H9 (cell line): Measurements from ENCODE around the gene CYB5A. TPM values are rescaled to one million over a fixed set of nuclear protein-coding genes. Genes with fewer than 3 reads are reported as not detected.

ENCODE experiments used
- DNase-seq: peaks from one replicate; pipeline ENCODE4 v3.0.0-alpha.2; 2017
- H2AFZ ChIP-seq: one replicate; pipeline ENCODE4 v1.6.1; 2013; ENCODE audit warnings: mild to moderate bottlenecking, low read length, control low read depth, moderate library complexity
- H2AK5ac ChIP-seq: 2 replicates; pipeline ENCODE4 v1.6.1; 2013; ENCODE audit warnings: low read length, control low read depth, mixed read lengths; ENCODE audit not compliant: insufficient read length
- H2BK120ac ChIP-seq: one replicate; pipeline ENCODE4 v1.6.1; 2013; ENCODE audit warnings: low read depth, mild to moderate bottlenecking, low read length, control low read depth, inconsistent platforms; ENCODE audit not compliant: poor library complexity, severe bottlenecking
- H2BK12ac ChIP-seq: 2 replicates; pipeline ENCODE4 v1.6.1; 2013; ENCODE audit warnings: low read length, control low read depth, mixed read lengths, low read depth; ENCODE audit not compliant: insufficient read length
- H2BK15ac ChIP-seq: 2 replicates; pipeline ENCODE4 v1.6.1; 2013; ENCODE audit warnings: low read depth, low read length, control low read depth
- H2BK20ac ChIP-seq: one replicate; pipeline ENCODE4 v1.6.1; 2013; ENCODE audit warnings: low read depth, mild to moderate bottlenecking, low read length, control low read depth, inconsistent platforms; ENCODE audit not compliant: poor library complexity, severe bottlenecking
- H2BK5ac ChIP-seq: 2 replicates; pipeline ENCODE4 v1.6.1; 2013; ENCODE audit warnings: low read length, control low read depth, mixed read lengths; ENCODE audit not compliant: insufficient read length
- H3K14ac ChIP-seq: 2 replicates; pipeline ENCODE4 v1.6.1; 2013; ENCODE audit warnings: low read length, control low read depth; ENCODE audit not compliant: insufficient read depth
- H3K18ac ChIP-seq: 2 replicates; pipeline ENCODE4 v1.6.1; 2013; ENCODE audit warnings: low read depth, mild to moderate bottlenecking, mixed read lengths, low read length, control low read depth; ENCODE audit not compliant: insufficient read length
- H3K23ac ChIP-seq: 2 replicates; pipeline ENCODE4 v1.6.1; 2013; ENCODE audit warnings: low read length, control low read depth, mixed read lengths, low read depth; ENCODE audit not compliant: insufficient read length
- H3K23me2 ChIP-seq: 2 replicates; pipeline ENCODE4 v1.6.1; 2013; ENCODE audit warnings: low read depth, mild to moderate bottlenecking, mixed read lengths, low read length, control low read depth; ENCODE audit not compliant: insufficient read length, poor library complexity, severe bottlenecking
- H3K27ac ChIP-seq: 2 replicates; pipeline ENCODE4 v1.5.1; 2013; ENCODE audit warnings: low read length, control low read depth, mixed read lengths, low read depth; ENCODE audit not compliant: insufficient read length
- H3K27me3 ChIP-seq: 2 replicates; pipeline ENCODE4 v1.6.1; 2013; ENCODE audit warnings: low read length, control low read depth, inconsistent platforms; ENCODE audit not compliant: insufficient read depth
- H3K4ac ChIP-seq: 2 replicates; pipeline ENCODE4 v1.6.1; 2013; ENCODE audit warnings: low read depth, mild to moderate bottlenecking, control low read depth, inconsistent platforms, low read length, moderate library complexity
- H3K4me1 ChIP-seq: 2 replicates; pipeline ENCODE4 v1.6.1; 2013; ENCODE audit warnings: low read length, control low read depth, inconsistent platforms; ENCODE audit not compliant: insufficient read depth
- H3K4me2 ChIP-seq: 2 replicates; pipeline ENCODE4 v1.6.1; 2013; ENCODE audit warnings: low read length, control low read depth, mixed read lengths; ENCODE audit not compliant: insufficient read length, insufficient read depth
- H3K56ac ChIP-seq: 2 replicates; pipeline ENCODE4 v1.6.1; 2013; ENCODE audit warnings: low read depth, mild to moderate bottlenecking, mixed read lengths, low read length, control low read depth; ENCODE audit not compliant: insufficient read length
- H3K79me1 ChIP-seq: 2 replicates; pipeline ENCODE4 v1.6.1; 2013; ENCODE audit warnings: low read depth, mild to moderate bottlenecking, moderate library complexity, low read length, control low read depth, inconsistent platforms; ENCODE audit not compliant: insufficient read depth, poor library complexity, severe bottlenecking
- H3K79me2 ChIP-seq: 2 replicates; pipeline ENCODE4 v1.6.1; 2013; ENCODE audit warnings: low read length, control low read depth, inconsistent platforms; ENCODE audit not compliant: insufficient read depth
- H3K9ac ChIP-seq: 2 replicates; pipeline ENCODE4 v1.6.1; 2013; ENCODE audit warnings: low read length, control low read depth, mixed read lengths; ENCODE audit not compliant: insufficient read length; ENCODE audit errors: extremely low read depth
- H3K9me3 ChIP-seq: one replicate; pipeline ENCODE4 v1.6.1; 2013; ENCODE audit warnings: low read depth, low read length, inconsistent platforms; ENCODE audit not compliant: control insufficient read depth
- H3T11ph ChIP-seq: one replicate; pipeline ENCODE4 v1.6.1; 2013; ENCODE audit warnings: mild to moderate bottlenecking, low read length, control low read depth, inconsistent platforms
- H4K20me1 ChIP-seq: one replicate; pipeline ENCODE4 v1.6.1; 2013; ENCODE audit not compliant: control insufficient read depth, insufficient read length, insufficient read depth
- H4K5ac ChIP-seq: 2 replicates; pipeline ENCODE4 v1.6.1; 2013; ENCODE audit warnings: low read depth, mild to moderate bottlenecking, mixed read lengths, low read length, control low read depth; ENCODE audit not compliant: insufficient read length
- H4K8ac ChIP-seq: replicated peaks from 2 replicates; pipeline ENCODE4 v1.6.1; 2013; ENCODE audit warnings: low read length, control low read depth, mixed read lengths, low read depth; ENCODE audit not compliant: insufficient read length
- H4K91ac ChIP-seq: 2 replicates; pipeline ENCODE4 v1.6.1; 2013; ENCODE audit warnings: low read depth, mild to moderate bottlenecking, moderate library complexity, mixed read lengths, low read length, control low read depth; ENCODE audit not compliant: insufficient read length
- H3K27ac Mint-ChIP-seq, 3 experiments: 2 replicates in 2 of 3; 3 replicates in 1 of 3; pipeline ENCODE4 v1.8.0; 2020 to 2021; ENCODE audit warnings: mixed read lengths in 3 of 3, mild to moderate bottlenecking in 1 of 3, moderate library complexity in 1 of 3
- H3K27me3 Mint-ChIP-seq: 2 replicates; pipeline ENCODE4 v1.8.0; 2021; ENCODE audit warnings: low read depth, mild to moderate bottlenecking, moderate library complexity, mixed read lengths
- H3K36me3 Mint-ChIP-seq, 3 experiments: 2 replicates in 2 of 3; 3 replicates in 1 of 3; pipeline ENCODE4 v1.8.0; 2020 to 2021; ENCODE audit warnings: low read depth in 3 of 3, mixed read lengths in 3 of 3; ENCODE audit not compliant: insufficient read depth in 1 of 3
- H3K4me1 Mint-ChIP-seq, 2 experiments: 2 replicates each; pipeline ENCODE4 v1.8.0; 2020; ENCODE audit warnings: mixed read lengths in 2 of 2
- H3K4me3 Mint-ChIP-seq, 2 experiments: 2 replicates in 1 of 2; 3 replicates in 1 of 2; pipeline ENCODE4 v1.8.0; 2020 to 2021; ENCODE audit warnings: mild to moderate bottlenecking in 2 of 2, mixed read lengths in 2 of 2, moderate library complexity in 1 of 2
- H3K9me3 Mint-ChIP-seq, 2 experiments: 2 replicates in 1 of 2; 3 replicates in 1 of 2; pipeline ENCODE4 v1.8.0; 2020; ENCODE audit warnings: mild to moderate bottlenecking in 2 of 2, mixed read lengths in 2 of 2, moderate library complexity in 1 of 2
- CTCF ChIP-seq: fragments of 200-600 bp; sonication (generic); conservative IDR thresholded peaks from 3 replicates; pipeline ENCODE4 v1.8.0; 2021; ENCODE audit warnings: antibody characterized with exemption, mild to moderate bottlenecking
- WGBS: extraction: QIAGEN DNeasy Blood & Tissue Kit; methylation state at CpG from one replicate; pipeline ENCODE4 v1.1.7; 2013; ENCODE audit warnings: missing lambda C conversion rate, low lambda C conversion rate, mixed read lengths; ENCODE audit not compliant: insufficient read length; ENCODE audit errors: extremely low coverage; 5-methylcytosine and 5-hydroxymethylcytosine counted together
- total RNA-seq: library from RNA; stranded (reverse); gene quantifications from 2 replicates; pipeline ENCODE4 v1.2.1, GENCODE V29; 2021

Gene CYB5A
- total RNA-seq, 1 experiment from 2014 or later: 93.2 TPM

- no peak for TF ChIP-seq CTCF
- Histone ChIP-seq H3K4me1 (no peaks in the 10 kb centered on the region), H3K56ac (no peak overlapping the region), H3K18ac (no peak overlapping the region), H4K5ac (no peak overlapping the region), H3T11ph (no peak overlapping the region), H3K23me2 (no peaks in the 10 kb centered on the region), H2AFZ (no peak overlapping the region), H3K27ac (no peak overlapping the region), H2BK120ac (no peak overlapping the region), H3K23ac (no peak overlapping the region), H3K79me2 (no peaks in the 10 kb centered on the region), H3K9me3 (no peaks in the 10 kb centered on the region), H4K20me1 (no peaks in the 10 kb centered on the region), H3K4ac (no peak overlapping the region), H3K14ac (no peak overlapping the region), H2BK12ac (no peak overlapping the region), H3K79me1 (no peaks in the 10 kb centered on the region), H3K4me2 (no peak overlapping the region), H2BK15ac (no peak overlapping the region), H2BK20ac (no peak overlapping the region), H3K9ac (no peak overlapping the region), H2AK5ac (no peak overlapping the region), H4K91ac (no peak overlapping the region), H2BK5ac (no peak overlapping the region), H3K27me3 (no peaks in the 10 kb centered on the region), H4K8ac (no peak overlapping the region)
- WGBS: no CpG with 5 or more reads among the region's 6 CpGs
- Mint-ChIP-seq H3K9me3 (no peaks in the 10 kb centered on the region; a peak in 1 of 5 replicates), H3K27me3 (peaks cover under 1% of the 10 kb centered on the region; the same call in 1 of the 2 replicates), H3K27ac (no peak overlapping the region), H3K36me3 (peaks cover 7 to 29% (median 19%) of the 10 kb centered on the region in 3 experiments), H3K4me3 (no peak overlapping the region), H3K4me1 (peaks cover 16% of the 10 kb centered on the region in 2 experiments)
- DNase-seq: no peak
Measured at GRCh38 chr18:74248189-74248588, 43.6 kb downstream of the CYB5A start.
